ENCODE results near the gene EPB41L1. TPM values are rescaled to one million over a fixed set of nuclear protein-coding genes. Genes with fewer than 3 reads are reported as not detected.
A peak's percentile ranks its signal among the peaks of the same experiment; 100 is the strongest.

Gene EPB41L1
- 35.6 and 42.2 TPM in 2 replicates for total RNA-seq
- long read RNA-seq, partial matches to known transcripts = 1 of 4 reads
- long read RNA-seq, other reads (novel, unspliced or antisense) = 3 of 4 reads

DNA sequence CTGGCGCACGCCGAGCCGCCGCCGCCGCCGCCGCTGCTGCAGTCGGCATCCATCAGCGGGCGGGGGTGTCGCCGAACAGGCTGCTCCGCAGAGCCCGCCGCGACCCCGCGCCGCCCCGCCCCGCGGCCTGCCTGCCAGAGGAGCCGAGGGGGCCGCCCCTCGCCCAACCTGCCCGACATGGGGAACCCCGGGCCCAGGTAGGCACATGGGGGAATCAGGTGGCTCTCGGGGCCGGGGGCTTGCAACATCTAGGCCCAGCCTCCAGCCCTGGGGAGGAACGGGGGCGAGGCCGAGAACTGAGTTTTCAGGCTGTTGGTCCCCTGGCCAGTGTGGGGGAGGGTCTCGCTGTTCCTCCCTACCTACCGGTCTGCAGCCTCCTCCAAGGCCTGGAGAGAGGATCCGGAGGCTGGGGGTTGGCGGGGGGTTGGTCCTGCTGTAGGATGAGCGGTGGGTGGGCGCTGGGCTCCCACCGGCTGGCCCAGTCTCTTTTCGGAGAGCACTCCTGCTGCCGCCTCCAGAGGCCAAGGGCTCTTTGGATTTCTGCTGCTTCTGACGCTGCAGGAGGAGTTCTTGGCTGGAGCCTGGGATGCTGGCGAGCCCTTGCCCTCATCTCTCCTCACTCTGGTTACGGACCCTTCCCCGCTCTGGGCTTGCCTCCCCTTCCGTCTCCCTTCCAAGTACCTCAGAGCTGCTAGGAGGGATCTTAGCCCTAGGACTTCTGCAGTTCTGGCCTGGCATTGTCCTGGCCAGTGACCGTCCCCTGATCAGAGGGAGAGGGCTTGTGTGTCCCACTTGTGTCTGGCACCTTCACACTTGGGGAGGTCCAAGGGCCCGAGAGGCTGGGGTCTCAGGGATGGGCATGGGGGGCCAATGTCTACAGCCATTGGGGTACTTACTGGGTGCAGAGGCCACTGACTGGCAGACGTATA, at the start of gene EPB41L1:
Gene EPB41L1, plus strand, starts transcription at position 41 of the 929 bp plus-strand sequence. CDS start 19,038 bp downstream, outside the sequence.
- TF ChIP-seq, protein P1, sequence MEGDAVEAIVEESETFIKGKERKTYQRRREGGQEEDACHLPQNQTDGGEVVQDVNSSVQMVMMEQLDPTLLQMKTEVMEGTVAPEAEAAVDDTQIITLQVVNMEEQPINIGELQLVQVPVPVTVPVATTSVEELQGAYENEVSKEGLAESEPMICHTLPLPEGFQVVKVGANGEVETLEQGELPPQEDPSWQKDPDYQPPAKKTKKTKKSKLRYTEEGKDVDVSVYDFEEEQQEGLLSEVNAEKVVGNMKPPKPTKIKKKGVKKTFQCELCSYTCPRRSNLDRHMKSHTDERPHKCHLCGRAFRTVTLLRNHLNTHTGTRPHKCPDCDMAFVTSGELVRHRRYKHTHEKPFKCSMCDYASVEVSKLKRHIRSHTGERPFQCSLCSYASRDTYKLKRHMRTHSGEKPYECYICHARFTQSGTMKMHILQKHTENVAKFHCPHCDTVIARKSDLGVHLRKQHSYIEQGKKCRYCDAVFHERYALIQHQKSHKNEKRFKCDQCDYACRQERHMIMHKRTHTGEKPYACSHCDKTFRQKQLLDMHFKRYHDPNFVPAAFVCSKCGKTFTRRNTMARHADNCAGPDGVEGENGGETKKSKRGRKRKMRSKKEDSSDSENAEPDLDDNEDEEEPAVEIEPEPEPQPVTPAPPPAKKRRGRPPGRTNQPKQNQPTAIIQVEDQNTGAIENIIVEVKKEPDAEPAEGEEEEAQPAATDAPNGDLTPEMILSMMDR (IDR thresholded peaks at IDR 0.05; ENCODE audit: unreplicated experiment) = no peak
- H3K4me3 Mint-ChIP-seq (ENCODE audit: low read depth) = peak within 1 kb of the TSS; percentile 77
- DNase-seq (ENCODE audit: low spot score, unreplicated experiment) = peak; percentile 23
- H3K36me3 Mint-ChIP-seq (ENCODE audit: insufficient read depth) = no peaks in the 10 kb centered on the region
- H3K27me3 Mint-ChIP-seq = peaks cover 20% of the 10 kb centered on the region
- H3K27ac Mint-ChIP-seq = no peak within 1 kb of the TSS
- H3K4me1 Mint-ChIP-seq (ENCODE audit: low read depth) = peaks cover 6% of the 10 kb centered on the region
- no peaks in the 10 kb centered on the region for H3K9me3 Mint-ChIP-seq (ENCODE audit: low read depth)

DNA sequence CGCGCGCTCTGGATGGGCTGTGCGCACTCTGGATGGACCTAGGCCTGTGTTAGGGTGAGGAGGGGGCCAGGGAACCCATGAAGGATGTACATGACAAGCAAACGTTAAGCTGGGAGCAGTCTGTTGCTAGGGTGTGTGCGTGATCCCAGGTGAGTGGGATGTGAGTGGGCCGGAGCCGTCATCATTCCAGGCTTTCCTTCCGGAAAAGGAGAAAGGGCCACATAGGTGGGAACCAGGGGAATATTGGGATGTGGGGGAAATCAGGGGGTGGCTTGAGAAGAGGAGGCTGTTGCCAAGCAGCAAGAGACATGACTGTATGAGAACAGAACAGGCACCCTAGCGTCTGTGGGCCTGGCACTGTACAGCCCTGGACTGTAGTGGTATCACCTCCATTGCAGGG, 49.7 kb upstream of the EPB41L1 start:
- Mint-ChIP-seq H3K36me3 (ENCODE audit: insufficient read depth) (no peaks in the 10 kb centered on the region), H3K27me3 (peaks cover 7% of the 10 kb centered on the region), H3K9me3 (ENCODE audit: low read depth) (no peaks in the 10 kb centered on the region), H3K4me3 (ENCODE audit: low read depth) (no peak overlapping the region), H3K4me1 (ENCODE audit: low read depth) (peaks cover 13% of the 10 kb centered on the region), H3K27ac (no peak overlapping the region)
- TF ChIP-seq, protein P1 (IDR thresholded peaks at IDR 0.05; ENCODE audit: unreplicated experiment) = no peak
- DNase-seq (ENCODE audit: low spot score, unreplicated experiment) = no peak

DNA sequence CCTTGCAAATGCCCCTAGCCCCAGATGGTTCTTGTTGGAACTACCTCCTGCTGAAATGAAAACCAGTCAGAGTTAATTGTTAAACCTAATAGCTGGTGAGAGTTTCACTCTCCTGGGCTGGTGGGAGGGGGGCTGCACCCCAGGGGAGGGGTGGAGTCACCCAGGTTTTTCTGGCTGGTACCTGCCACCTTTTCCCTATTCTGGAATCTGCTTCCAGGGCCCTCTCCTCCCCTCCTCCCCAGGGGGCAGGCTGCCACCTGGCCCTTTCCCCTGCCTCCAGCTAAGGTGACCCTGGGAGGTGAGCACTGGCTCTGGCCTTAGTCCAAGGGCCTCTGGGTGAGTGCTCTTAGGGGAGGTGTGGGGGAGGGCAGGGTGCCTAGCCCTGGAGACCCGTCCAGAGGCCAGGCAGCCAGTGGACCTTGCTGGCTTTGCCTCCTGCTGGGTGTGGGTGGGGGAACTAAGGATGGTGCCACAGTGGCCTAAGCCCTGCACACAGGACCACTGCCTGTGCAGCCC, 48.8 kb upstream of the EPB41L1 start:
- no peak overlapping the region for H3K4me3 Mint-ChIP-seq (ENCODE audit: low read depth)
- peaks cover 13% of the 10 kb centered on the region for H3K4me1 Mint-ChIP-seq (ENCODE audit: low read depth)
- H3K36me3 Mint-ChIP-seq (ENCODE audit: insufficient read depth) = no peaks in the 10 kb centered on the region
- H3K9me3 Mint-ChIP-seq (ENCODE audit: low read depth) = no peaks in the 10 kb centered on the region
- H3K27me3 Mint-ChIP-seq = peaks cover 3% of the 10 kb centered on the region
- no peak for DNase-seq (ENCODE audit: low spot score, unreplicated experiment)
- peak overlapping the region; percentile 73 for H3K27ac Mint-ChIP-seq
- TF ChIP-seq, protein P1 (IDR thresholded peaks at IDR 0.05; ENCODE audit: unreplicated experiment) = no peak

- H3K4me1 Mint-ChIP-seq (ENCODE audit: low read depth) = peaks cover 13% of the 10 kb centered on the region
- H3K27me3 Mint-ChIP-seq = peaks cover 3% of the 10 kb centered on the region
- TF ChIP-seq, protein P1 (IDR thresholded peaks at IDR 0.05; ENCODE audit: unreplicated experiment) = no peak
- no peak overlapping the region for H3K4me3 Mint-ChIP-seq (ENCODE audit: low read depth)
- H3K36me3 Mint-ChIP-seq (ENCODE audit: insufficient read depth) = no peaks in the 10 kb centered on the region
- no peak for DNase-seq (ENCODE audit: low spot score, unreplicated experiment)
- H3K9me3 Mint-ChIP-seq (ENCODE audit: low read depth) = no peaks in the 10 kb centered on the region
- no peak overlapping the region for H3K27ac Mint-ChIP-seq
Observed at GRCh38 chr20:36106606-36107005, 47.9 kb upstream of the EPB41L1 start.

DNA sequence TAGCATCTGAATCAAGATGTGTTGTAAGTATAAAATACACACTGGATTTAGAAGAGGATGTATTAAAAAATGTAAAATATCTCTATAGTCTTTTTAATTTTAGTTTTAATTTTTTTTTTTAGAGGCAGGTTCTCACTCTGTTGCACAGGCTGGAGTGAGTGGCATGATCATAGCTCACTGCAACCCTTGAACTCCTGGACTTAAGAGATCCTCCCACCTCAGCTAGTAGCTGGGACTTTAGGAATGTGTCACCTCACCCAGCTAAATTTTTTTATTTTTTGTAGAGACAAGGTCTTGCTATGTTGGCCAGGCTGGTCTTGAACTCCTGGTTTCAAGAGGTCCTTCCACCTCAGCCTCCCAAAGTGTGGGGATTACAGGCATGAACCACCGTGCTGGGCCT, 46.7 kb upstream of the EPB41L1 start:
- Mint-ChIP-seq H3K27me3 (peaks cover 7% of the 10 kb centered on the region), H3K4me3 (ENCODE audit: low read depth) (no peak overlapping the region), H3K27ac (no peak overlapping the region), H3K36me3 (ENCODE audit: insufficient read depth) (no peaks in the 10 kb centered on the region), H3K9me3 (ENCODE audit: low read depth) (no peaks in the 10 kb centered on the region), H3K4me1 (ENCODE audit: low read depth) (peaks cover 20% of the 10 kb centered on the region)
- TF ChIP-seq, protein P1 (IDR thresholded peaks at IDR 0.05; ENCODE audit: unreplicated experiment) = no peak
- no peak for DNase-seq (ENCODE audit: low spot score, unreplicated experiment)
